ENCODE results near the gene NBEA. TPM values are rescaled to one million over a fixed set of nuclear protein-coding genes. Genes with fewer than 3 reads are reported as not detected.

NBEA gene
- total RNA-seq, 1 experiment from 2014 or later, result 0.54 TPM

GRCh38 chr13:35332134-35332533 is 390.1 kb downstream of the NBEA start:
- Mint-ChIP-seq H3K36me3 (ENCODE audit: insufficient read depth, unreplicated experiment) (no peaks in the 10 kb centered on the region), H3K4me1 (ENCODE audit: low read depth, unreplicated experiment) (no peaks in the 10 kb centered on the region), H3K27me3 (ENCODE audit: insufficient read depth, unreplicated experiment) (no peaks in the 10 kb centered on the region), H3K4me3 (ENCODE audit: unreplicated experiment) (no peak overlapping the region), H3K9me3 (ENCODE audit: unreplicated experiment) (no peaks in the 10 kb centered on the region), H3K27ac (ENCODE audit: unreplicated experiment) (no peak overlapping the region)
- no peaks in the 10 kb centered on the region for H3K9me3 ChIP-seq
- TF ChIP-seq, protein P1, sequence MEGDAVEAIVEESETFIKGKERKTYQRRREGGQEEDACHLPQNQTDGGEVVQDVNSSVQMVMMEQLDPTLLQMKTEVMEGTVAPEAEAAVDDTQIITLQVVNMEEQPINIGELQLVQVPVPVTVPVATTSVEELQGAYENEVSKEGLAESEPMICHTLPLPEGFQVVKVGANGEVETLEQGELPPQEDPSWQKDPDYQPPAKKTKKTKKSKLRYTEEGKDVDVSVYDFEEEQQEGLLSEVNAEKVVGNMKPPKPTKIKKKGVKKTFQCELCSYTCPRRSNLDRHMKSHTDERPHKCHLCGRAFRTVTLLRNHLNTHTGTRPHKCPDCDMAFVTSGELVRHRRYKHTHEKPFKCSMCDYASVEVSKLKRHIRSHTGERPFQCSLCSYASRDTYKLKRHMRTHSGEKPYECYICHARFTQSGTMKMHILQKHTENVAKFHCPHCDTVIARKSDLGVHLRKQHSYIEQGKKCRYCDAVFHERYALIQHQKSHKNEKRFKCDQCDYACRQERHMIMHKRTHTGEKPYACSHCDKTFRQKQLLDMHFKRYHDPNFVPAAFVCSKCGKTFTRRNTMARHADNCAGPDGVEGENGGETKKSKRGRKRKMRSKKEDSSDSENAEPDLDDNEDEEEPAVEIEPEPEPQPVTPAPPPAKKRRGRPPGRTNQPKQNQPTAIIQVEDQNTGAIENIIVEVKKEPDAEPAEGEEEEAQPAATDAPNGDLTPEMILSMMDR (IDR thresholded peaks at IDR 0.05; ENCODE audit: insufficient read depth in 1 of 2, low read depth in 1 of 2, low read length in 1 of 2, severe bottlenecking in 1 of 2, unreplicated experiment in 1 of 2), result no peak
- H3K4me1 ChIP-seq, result no peaks in the 10 kb centered on the region
- H3K27me3 ChIP-seq (replicated peaks; ENCODE audit: control insufficient read depth, insufficient read depth, low read length), result no peaks in the 10 kb centered on the region
- BruUV-seq (replicated peaks), result no TSS peak
- intact Hi-C loops (cut with micrococcal nuclease; ENCODE audit: unreplicated experiment), result no loop called here
- DNase-seq, result no peak
- H3K4me3 ChIP-seq (ENCODE audit: low read depth, low read length), result no peak overlapping the region
- CTCF ChIA-PET, result no interaction called here
- POLR2A ChIA-PET, result no interaction called here
- H3K36me3 ChIP-seq (ENCODE audit: control insufficient read depth, insufficient read depth, low read length), result no peaks in the 10 kb centered on the region

- H3K36me3 Mint-ChIP-seq (ENCODE audit: insufficient read depth, unreplicated experiment), result no peaks in the 10 kb centered on the region
- BruUV-seq (replicated peaks), result no TSS peak
- no peak overlapping the region for H3K4me3 Mint-ChIP-seq (ENCODE audit: unreplicated experiment)
- no peak overlapping the region for H3K4me3 ChIP-seq (ENCODE audit: low read depth, low read length)
- no peaks in the 10 kb centered on the region for H3K27me3 ChIP-seq (replicated peaks; ENCODE audit: control insufficient read depth, insufficient read depth, low read length)
- no peaks in the 10 kb centered on the region for H3K27me3 Mint-ChIP-seq (ENCODE audit: insufficient read depth, unreplicated experiment)
- ChIA-PET POLR2A (no interaction called here), CTCF (no interaction called here)
- TF ChIP-seq, protein P1 (IDR thresholded peaks at IDR 0.05; ENCODE audit: insufficient read depth in 1 of 2, low read depth in 1 of 2, low read length in 1 of 2, severe bottlenecking in 1 of 2, unreplicated experiment in 1 of 2), result no peak
- DNase-seq, result no peak
- no peak overlapping the region for H3K27ac Mint-ChIP-seq (ENCODE audit: unreplicated experiment)
- no peaks in the 10 kb centered on the region for H3K9me3 Mint-ChIP-seq (ENCODE audit: unreplicated experiment)
- H3K4me1 ChIP-seq, result no peaks in the 10 kb centered on the region
- intact Hi-C loops (cut with micrococcal nuclease; ENCODE audit: unreplicated experiment), result no loop called here
- H3K9me3 ChIP-seq, result no peaks in the 10 kb centered on the region
- H3K36me3 ChIP-seq (ENCODE audit: control insufficient read depth, insufficient read depth, low read length), result no peaks in the 10 kb centered on the region
- H3K4me1 Mint-ChIP-seq (ENCODE audit: low read depth, unreplicated experiment), result no peaks in the 10 kb centered on the region
These were observed 391.1 kb downstream of the NBEA start for GRCh38 chr13:35333157-35333556.

DNA sequence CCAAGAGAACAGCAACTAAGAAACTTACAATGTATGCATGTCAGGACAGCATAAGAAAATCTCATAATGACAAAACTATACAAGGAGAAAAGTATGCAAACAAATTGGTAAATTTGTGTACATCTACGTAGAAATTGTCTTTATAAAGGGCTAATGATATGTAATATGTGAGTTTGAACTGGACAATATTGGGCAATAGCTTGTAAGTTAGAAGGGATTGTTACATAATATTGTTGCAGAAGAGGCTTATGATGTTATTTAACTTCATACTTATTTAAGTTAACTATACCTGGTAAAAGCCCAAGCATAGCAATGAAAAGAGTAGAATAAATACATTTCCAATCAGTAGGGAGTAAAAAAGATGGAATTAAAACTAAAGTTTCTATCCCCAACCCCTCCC is 400.4 kb downstream of the NBEA start:
- CTCF ChIA-PET, result no interaction called here
- Mint-ChIP-seq H3K27ac (ENCODE audit: unreplicated experiment) (no peak overlapping the region), H3K36me3 (ENCODE audit: insufficient read depth, unreplicated experiment) (no peaks in the 10 kb centered on the region), H3K4me1 (ENCODE audit: low read depth, unreplicated experiment) (no peaks in the 10 kb centered on the region), H3K4me3 (ENCODE audit: unreplicated experiment) (no peak overlapping the region), H3K27me3 (ENCODE audit: insufficient read depth, unreplicated experiment) (no peaks in the 10 kb centered on the region), H3K9me3 (ENCODE audit: unreplicated experiment) (no peaks in the 10 kb centered on the region)
- Histone ChIP-seq H3K9me3 (no peaks in the 10 kb centered on the region), H3K4me1 (no peaks in the 10 kb centered on the region), H3K27me3 (replicated peaks; ENCODE audit: control insufficient read depth, insufficient read depth, low read length) (no peaks in the 10 kb centered on the region), H3K4me3 (ENCODE audit: low read depth, low read length) (no peak overlapping the region), H3K36me3 (ENCODE audit: control insufficient read depth, insufficient read depth, low read length) (no peaks in the 10 kb centered on the region)
- POLR2A ChIA-PET, result no interaction called here
- intact Hi-C loops (cut with micrococcal nuclease; ENCODE audit: unreplicated experiment), result no loop called here
- TF ChIP-seq, protein P1 (IDR thresholded peaks at IDR 0.05; ENCODE audit: insufficient read depth in 1 of 2, low read depth in 1 of 2, low read length in 1 of 2, severe bottlenecking in 1 of 2, unreplicated experiment in 1 of 2), result no peak
- DNase-seq, result no peak
- BruUV-seq (replicated peaks), result no TSS peak
